K562 (cell line): Measurements from ENCODE around the gene DGKB. TPM values are rescaled to one million over a fixed set of nuclear protein-coding genes. Genes with fewer than 3 reads are reported as not detected.

ENCODE experiments used
- ATAC-seq: fragments of 200-7000 bp; cut with Tn5 transposase; 3 replicates; pipeline ENCODE4 v1.9.1; 2020; ENCODE audit warnings: moderate library complexity
- BruUV-seq: library from RNA; stranded (reverse); fragments of 400-500 nt; replicated peaks from 2 replicates; lab custom pipeline; 2021; lab: Mats Ljungman, UMichigan
- CTCF ChIA-PET: fragments of 300-600 bp; formaldehyde crosslinking; extraction: SDS; loops from one replicate; lab custom pipeline; 2021; ENCODE audit warnings: low intra/inter-chr PET ratio; lab: Yijun Ruan, JAX
- POLR2A ChIA-PET: fragments of 300-600, 350-650 bp; sonication (Branson Sonifier 250); formaldehyde crosslinking; extraction: SDS; loops from one replicate; lab custom pipeline; 2021; ENCODE audit warnings: antibody characterized with exemption, inconsistent platforms; lab: Yijun Ruan, JAX
- DNase-seq, 4 experiments: peaks; one replicate each; pipeline versions ENCODE4 v3.0.0 to v3.0.0-alpha.2; 2011 to 2018; ENCODE audit warnings: low spot score in 3 of 4, mixed read lengths in 3 of 4; ENCODE audit errors: extremely low read depth in 1 of 4
- FAIRE-seq: peaks from 2 replicates; lab custom pipeline; 2011; peaks lifted over from hg19 to GRCh38; lab: Jason Lieb, UNC
- H2AFZ ChIP-seq: 2 replicates; pipeline ENCODE4 v1.6.0; 2011; ENCODE audit warnings: low read depth, low read length, control low read depth, inconsistent platforms
- H3K27ac ChIP-seq: fragments of 200-600 bp; 3 replicates; pipeline ENCODE4 v1.8.0; 2011; ENCODE audit warnings: low read depth, mild to moderate bottlenecking, control low read depth, inconsistent platforms, low read length, moderate library complexity, mixed read lengths; ENCODE audit errors: extremely low read depth
- H3K27me3 ChIP-seq, 2 experiments: fragments of 300-600 bp in 1 of 2; 2 replicates in 1 of 2; 3 replicates in 1 of 2; pipeline versions ENCODE4 v1.6.0 to v1.8.0; 2011; ENCODE audit warnings: inconsistent platforms in 2 of 2, low read length in 2 of 2, mild to moderate bottlenecking in 1 of 2, mixed read lengths in 1 of 2, moderate library complexity in 1 of 2; ENCODE audit not compliant: control insufficient read depth in 2 of 2, insufficient read depth in 2 of 2
- H3K36me3 ChIP-seq: fragments of 300-600 bp; 3 replicates; pipeline ENCODE4 v1.8.0; 2011; ENCODE audit warnings: mild to moderate bottlenecking, low read length, inconsistent platforms; ENCODE audit not compliant: control insufficient read depth, insufficient read depth
- H3K4me1 ChIP-seq, 2 experiments: fragments of 200-600 bp in 1 of 2; replicated peaks in 1 of 2; 2 replicates in 1 of 2; 3 replicates in 1 of 2; pipeline versions ENCODE4 v1.5.1 to v1.8.0; 2011; ENCODE audit warnings: inconsistent platforms in 2 of 2, low read length in 2 of 2, mild to moderate bottlenecking in 1 of 2, mixed read lengths in 1 of 2, moderate library complexity in 1 of 2; ENCODE audit not compliant: control insufficient read depth in 2 of 2, insufficient read depth in 2 of 2
- H3K4me2 ChIP-seq: 2 replicates; pipeline ENCODE4 v1.6.1; 2011; ENCODE audit warnings: low read length, control low read depth, inconsistent platforms, mixed read lengths; ENCODE audit not compliant: insufficient read depth
- H3K4me3 ChIP-seq: fragments of 200-600 bp; sonication (generic), shearing (Covaris generic); 2 replicates; pipeline ENCODE4 v1.5.1; 2016; ENCODE audit warnings: control low read depth, inconsistent platforms
- H3K79me2 ChIP-seq: fragments of 200-600 bp; 3 replicates; pipeline ENCODE4 v1.8.0; 2011; ENCODE audit warnings: low read length, inconsistent platforms; ENCODE audit not compliant: control insufficient read depth, insufficient read depth
- H3K9ac ChIP-seq, 2 experiments: 2 replicates each; pipeline versions ENCODE4 v1.6.0 to v1.6.1; 2011; ENCODE audit warnings: low read depth in 2 of 2, low read length in 2 of 2, control low read depth in 1 of 2, inconsistent platforms in 1 of 2, mild to moderate bottlenecking in 1 of 2, mixed read lengths in 1 of 2; ENCODE audit not compliant: insufficient read depth in 1 of 2
- H3K9me1 ChIP-seq: one replicate; pipeline ENCODE4 v1.6.0; 2011; ENCODE audit warnings: inconsistent platforms, mild to moderate bottlenecking, low read length, moderate library complexity; ENCODE audit not compliant: control insufficient read depth, insufficient read depth
- H3K9me3 ChIP-seq: replicated peaks from 2 replicates; pipeline ENCODE4 v1.5.1; 2011; ENCODE audit warnings: low read depth, low read length, inconsistent platforms; ENCODE audit not compliant: control insufficient read depth, insufficient read depth
- H4K20me1 ChIP-seq: replicated peaks from 2 replicates; pipeline ENCODE4 v1.6.1; 2011; ENCODE audit warnings: low read length, inconsistent platforms, mixed read lengths; ENCODE audit not compliant: control insufficient read depth, insufficient read depth
- ARHGAP35 ChIP-seq: fragments of 450-650 bp; IDR thresholded peaks from 2 replicates; pipeline ENCODE4 v1.6.1; 2018; ENCODE audit not compliant: partially characterized antibody
- CHD4 ChIP-seq: fragments of 200-600 bp; sonication (generic); IDR thresholded peaks from 3 replicates; pipeline ENCODE4 v1.6.1; 2012; ENCODE audit warnings: low read depth, mild to moderate bottlenecking, mixed read lengths, low read length, inconsistent platforms; ENCODE audit not compliant: insufficient read depth, insufficient replicate concordance, poor library complexity, severe bottlenecking
- EGR1 ChIP-seq: fragments of 450-650 bp; conservative IDR thresholded peaks from 2 replicates; pipeline ENCODE4 v1.6.1; 2017; ENCODE audit warnings: mild to moderate bottlenecking
- FOXA1 ChIP-seq: fragments of 450-650 bp; IDR thresholded peaks from 2 replicates; pipeline ENCODE4 v1.6.1; 2016; ENCODE audit warnings: mild to moderate bottlenecking, borderline replicate concordance
- HDAC8 ChIP-seq: fragments of 450-650 bp; IDR thresholded peaks from 2 replicates; pipeline ENCODE4 v1.6.1; 2016; ENCODE audit warnings: mild to moderate bottlenecking, missing genetic modification characterization, moderate library complexity, missing compliant biosample characterization
- MAFK ChIP-seq: IDR thresholded peaks from 2 replicates; pipeline ENCODE4 v1.6.1; 2011; ENCODE audit warnings: low read length, improper control_type of control experiment
- ZNF316 ChIP-seq: fragments of 450-650 bp; IDR thresholded peaks from 2 replicates; pipeline ENCODE4 v1.6.1; 2016
- in situ Hi-C: fragments of 300-500 bp; cut with MboI; formaldehyde crosslinking; loops from 4 replicates; pipeline ENCODE4 v1.15.0; 2018; ENCODE audit warnings: inconsistent platforms, mixed read lengths
- intact Hi-C: fragments of 100-400 bp; cut with micrococcal nuclease; formaldehyde crosslinking; loops from 2 replicates; pipeline ENCODE4 v1.14.2; 2022
- polyA plus RNA-seq, 8 experiments: library from polyadenylated mRNA; depleted of rRNA in 4 of 8; stranded (reverse) in 5 of 8; unstranded in 3 of 8; fragments of >200 nt; fragmentation: Nextera tagmentation in 2 of 8; fragmentation: Illumina TruSeq in 1 of 8; extraction: Ambion mirVana in 2 of 8; extraction: Trizol in 1 of 8; gene quantifications; 2 replicates each; pipeline versions ENCODE4 v1.2.1 to v1.2.3, GENCODE V29; 2011 to 2014; ENCODE audit warnings: inconsistent platforms in 1 of 8, missing spikeins in 1 of 8
- total RNA-seq, 7 experiments: library from RNA; depleted of rRNA in 6 of 7; stranded (reverse); fragments of >200 nt in 6 of 7; fragmentation: Illumina TruSeq in 2 of 7; extraction: Trizol in 2 of 7; gene quantifications; 2 replicates each; pipeline versions ENCODE4 v1.2.1 to v1.2.3, GENCODE V29; 2011 to 2021; ENCODE audit warnings: low replicate concordance in 1 of 7
- TF ChIP-seq, protein P1 (sequence below): fragments of 200-800 bp; sonication (Bioruptor generic); IDR thresholded peaks from 2 replicates; pipeline ENCODE4 v1.6.1; 2016; ENCODE audit warnings: missing genetic modification characterization, missing compliant biosample characterization
- TF ChIP-seq, protein P2 (sequence below): sonication (generic); formaldehyde crosslinking; IDR thresholded peaks from 2 replicates; pipeline ENCODE4 v1.8.0; 2023; ENCODE audit warnings: mild to moderate bottlenecking, missing genetic modification reagents
- TF ChIP-seq, protein P3 (sequence below): fragments of 250-450 bp; sonication (Bioruptor Pico); IDR thresholded peaks from 2 replicates; pipeline ENCODE4 v1.9.0; 2021; ENCODE audit warnings: mild to moderate bottlenecking, inconsistent platforms

DGKB gene
- total and polyA plus RNA-seq, 9 of the 15 experiments (the other 6 are each of a cell fraction or from before 2014, with no cell fraction given) = 0.01 TPM; not detected in 8

DNA sequence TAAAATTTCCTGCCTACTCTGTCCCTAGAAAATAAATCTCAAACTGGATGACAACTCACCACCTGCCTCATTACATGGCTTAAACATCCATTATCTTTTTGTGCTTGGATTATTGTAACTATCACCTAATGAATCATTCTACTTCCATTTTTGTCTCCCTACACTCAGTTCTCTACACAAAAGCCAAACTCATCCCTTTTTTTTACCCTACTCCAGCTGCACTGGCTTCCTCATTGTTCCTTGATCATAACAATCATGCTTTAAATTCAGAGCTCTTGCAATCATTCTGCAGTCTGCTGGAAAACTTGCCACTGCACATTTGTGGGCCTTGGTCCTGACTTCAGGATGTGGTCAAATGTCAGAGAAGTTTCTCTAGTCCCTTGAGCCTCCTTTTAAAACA is 280.0 kb downstream of the DGKB start (continued):
- TF ChIP-seq, protein P1, sequence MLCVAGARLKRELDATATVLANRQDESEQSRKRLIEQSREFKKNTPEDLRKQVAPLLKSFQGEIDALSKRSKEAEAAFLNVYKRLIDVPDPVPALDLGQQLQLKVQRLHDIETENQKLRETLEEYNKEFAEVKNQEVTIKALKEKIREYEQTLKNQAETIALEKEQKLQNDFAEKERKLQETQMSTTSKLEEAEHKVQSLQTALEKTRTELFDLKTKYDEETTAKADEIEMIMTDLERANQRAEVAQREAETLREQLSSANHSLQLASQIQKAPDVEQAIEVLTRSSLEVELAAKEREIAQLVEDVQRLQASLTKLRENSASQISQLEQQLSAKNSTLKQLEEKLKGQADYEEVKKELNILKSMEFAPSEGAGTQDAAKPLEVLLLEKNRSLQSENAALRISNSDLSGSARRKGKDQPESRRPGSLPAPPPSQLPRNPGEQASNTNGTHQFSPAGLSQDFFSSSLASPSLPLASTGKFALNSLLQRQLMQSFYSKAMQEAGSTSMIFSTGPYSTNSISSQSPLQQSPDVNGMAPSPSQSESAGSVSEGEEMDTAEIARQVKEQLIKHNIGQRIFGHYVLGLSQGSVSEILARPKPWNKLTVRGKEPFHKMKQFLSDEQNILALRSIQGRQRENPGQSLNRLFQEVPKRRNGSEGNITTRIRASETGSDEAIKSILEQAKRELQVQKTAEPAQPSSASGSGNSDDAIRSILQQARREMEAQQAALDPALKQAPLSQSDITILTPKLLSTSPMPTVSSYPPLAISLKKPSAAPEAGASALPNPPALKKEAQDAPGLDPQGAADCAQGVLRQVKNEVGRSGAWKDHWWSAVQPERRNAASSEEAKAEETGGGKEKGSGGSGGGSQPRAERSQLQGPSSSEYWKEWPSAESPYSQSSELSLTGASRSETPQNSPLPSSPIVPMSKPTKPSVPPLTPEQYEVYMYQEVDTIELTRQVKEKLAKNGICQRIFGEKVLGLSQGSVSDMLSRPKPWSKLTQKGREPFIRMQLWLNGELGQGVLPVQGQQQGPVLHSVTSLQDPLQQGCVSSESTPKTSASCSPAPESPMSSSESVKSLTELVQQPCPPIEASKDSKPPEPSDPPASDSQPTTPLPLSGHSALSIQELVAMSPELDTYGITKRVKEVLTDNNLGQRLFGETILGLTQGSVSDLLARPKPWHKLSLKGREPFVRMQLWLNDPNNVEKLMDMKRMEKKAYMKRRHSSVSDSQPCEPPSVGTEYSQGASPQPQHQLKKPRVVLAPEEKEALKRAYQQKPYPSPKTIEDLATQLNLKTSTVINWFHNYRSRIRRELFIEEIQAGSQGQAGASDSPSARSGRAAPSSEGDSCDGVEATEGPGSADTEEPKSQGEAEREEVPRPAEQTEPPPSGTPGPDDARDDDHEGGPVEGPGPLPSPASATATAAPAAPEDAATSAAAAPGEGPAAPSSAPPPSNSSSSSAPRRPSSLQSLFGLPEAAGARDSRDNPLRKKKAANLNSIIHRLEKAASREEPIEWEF = no peak
- TF ChIP-seq FOXA1 = no peak
- TF ChIP-seq ARHGAP35 = no peak
- TF ChIP-seq HDAC8 (tag) = no peak
- TF ChIP-seq, all 486 proteins: peak for 0

DNA sequence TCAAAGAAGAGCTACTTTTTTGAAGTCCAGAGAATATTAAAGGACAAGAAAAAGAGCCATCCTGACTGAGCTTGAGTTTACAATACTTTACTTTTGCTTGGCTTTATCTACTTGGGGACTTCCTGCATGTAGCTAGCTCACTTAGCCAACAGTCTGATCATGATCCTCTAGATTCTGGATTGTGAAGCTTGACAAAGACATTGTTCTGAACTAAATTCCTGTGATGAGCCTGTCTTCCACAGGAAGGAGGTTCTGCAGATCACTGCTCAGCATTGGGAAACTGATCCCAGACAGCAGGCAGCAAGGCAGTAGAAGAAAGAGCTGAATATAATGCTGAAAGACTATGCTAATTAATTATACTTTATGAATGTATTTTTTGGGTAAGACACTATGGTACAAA is 296.4 kb downstream of the DGKB start:
- intact Hi-C loops = no loop called here
- ATAC-seq = no peak
- no peak for TF ChIP-seq EGR1
- TF ChIP-seq CHD4 = no peak
- TF ChIP-seq ZNF316 = no peak
- no peak for TF ChIP-seq MAFK
- TF ChIP-seq, protein P2, sequence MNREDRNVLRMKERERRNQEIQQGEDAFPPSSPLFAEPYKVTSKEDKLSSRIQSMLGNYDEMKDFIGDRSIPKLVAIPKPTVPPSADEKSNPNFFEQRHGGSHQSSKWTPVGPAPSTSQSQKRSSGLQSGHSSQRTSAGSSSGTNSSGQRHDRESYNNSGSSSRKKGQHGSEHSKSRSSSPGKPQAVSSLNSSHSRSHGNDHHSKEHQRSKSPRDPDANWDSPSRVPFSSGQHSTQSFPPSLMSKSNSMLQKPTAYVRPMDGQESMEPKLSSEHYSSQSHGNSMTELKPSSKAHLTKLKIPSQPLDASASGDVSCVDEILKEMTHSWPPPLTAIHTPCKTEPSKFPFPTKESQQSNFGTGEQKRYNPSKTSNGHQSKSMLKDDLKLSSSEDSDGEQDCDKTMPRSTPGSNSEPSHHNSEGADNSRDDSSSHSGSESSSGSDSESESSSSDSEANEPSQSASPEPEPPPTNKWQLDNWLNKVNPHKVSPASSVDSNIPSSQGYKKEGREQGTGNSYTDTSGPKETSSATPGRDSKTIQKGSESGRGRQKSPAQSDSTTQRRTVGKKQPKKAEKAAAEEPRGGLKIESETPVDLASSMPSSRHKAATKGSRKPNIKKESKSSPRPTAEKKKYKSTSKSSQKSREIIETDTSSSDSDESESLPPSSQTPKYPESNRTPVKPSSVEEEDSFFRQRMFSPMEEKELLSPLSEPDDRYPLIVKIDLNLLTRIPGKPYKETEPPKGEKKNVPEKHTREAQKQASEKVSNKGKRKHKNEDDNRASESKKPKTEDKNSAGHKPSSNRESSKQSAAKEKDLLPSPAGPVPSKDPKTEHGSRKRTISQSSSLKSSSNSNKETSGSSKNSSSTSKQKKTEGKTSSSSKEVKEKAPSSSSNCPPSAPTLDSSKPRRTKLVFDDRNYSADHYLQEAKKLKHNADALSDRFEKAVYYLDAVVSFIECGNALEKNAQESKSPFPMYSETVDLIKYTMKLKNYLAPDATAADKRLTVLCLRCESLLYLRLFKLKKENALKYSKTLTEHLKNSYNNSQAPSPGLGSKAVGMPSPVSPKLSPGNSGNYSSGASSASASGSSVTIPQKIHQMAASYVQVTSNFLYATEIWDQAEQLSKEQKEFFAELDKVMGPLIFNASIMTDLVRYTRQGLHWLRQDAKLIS (CRISPR knock-in tag) = no peak
- TF ChIP-seq, protein P3, sequence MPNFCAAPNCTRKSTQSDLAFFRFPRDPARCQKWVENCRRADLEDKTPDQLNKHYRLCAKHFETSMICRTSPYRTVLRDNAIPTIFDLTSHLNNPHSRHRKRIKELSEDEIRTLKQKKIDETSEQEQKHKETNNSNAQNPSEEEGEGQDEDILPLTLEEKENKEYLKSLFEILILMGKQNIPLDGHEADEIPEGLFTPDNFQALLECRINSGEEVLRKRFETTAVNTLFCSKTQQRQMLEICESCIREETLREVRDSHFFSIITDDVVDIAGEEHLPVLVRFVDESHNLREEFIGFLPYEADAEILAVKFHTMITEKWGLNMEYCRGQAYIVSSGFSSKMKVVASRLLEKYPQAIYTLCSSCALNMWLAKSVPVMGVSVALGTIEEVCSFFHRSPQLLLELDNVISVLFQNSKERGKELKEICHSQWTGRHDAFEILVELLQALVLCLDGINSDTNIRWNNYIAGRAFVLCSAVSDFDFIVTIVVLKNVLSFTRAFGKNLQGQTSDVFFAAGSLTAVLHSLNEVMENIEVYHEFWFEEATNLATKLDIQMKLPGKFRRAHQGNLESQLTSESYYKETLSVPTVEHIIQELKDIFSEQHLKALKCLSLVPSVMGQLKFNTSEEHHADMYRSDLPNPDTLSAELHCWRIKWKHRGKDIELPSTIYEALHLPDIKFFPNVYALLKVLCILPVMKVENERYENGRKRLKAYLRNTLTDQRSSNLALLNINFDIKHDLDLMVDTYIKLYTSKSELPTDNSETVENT (CRISPR knock-in tag) = no peak
- no peaks in the 10 kb centered on the region for H3K4me1 ChIP-seq
- H2AFZ ChIP-seq = no peak overlapping the region
- no peaks in the 10 kb centered on the region for H3K79me2 ChIP-seq
- no peak overlapping the region for H3K27ac ChIP-seq
- no peak overlapping the region for H3K9ac ChIP-seq
- H3K27me3 ChIP-seq = no peaks in the 10 kb centered on the region
- H3K9me3 ChIP-seq = no peaks in the 10 kb centered on the region; the same call in 1 of the 2 replicates
- H3K9me1 ChIP-seq = no peaks in the 10 kb centered on the region
- no peak overlapping the region for H3K4me3 ChIP-seq
- no peak for DNase-seq
- in situ Hi-C loops = no loop called here
- ChIA-PET CTCF (no interaction called here), POLR2A (no interaction called here)
- no TSS peak for BruUV-seq
- no peaks in the 10 kb centered on the region for H3K36me3 ChIP-seq
- FAIRE-seq = no peak
- no peak overlapping the region for H3K4me2 ChIP-seq
- H4K20me1 ChIP-seq = no peaks in the 10 kb centered on the region
